ENCODE measurements around the gene ADAMTS15.

GRCh38 chr11:130415731-130416529, 32.5 kb upstream of the ADAMTS15 start:
- no peak for TF ChIP-seq POLR2A (IDR thresholded peaks at IDR 0.05)
- no peak for TF ChIP-seq CTCF (IDR thresholded peaks at IDR 0.05)
- no peak for TF ChIP-seq POLR2AphosphoS5 (IDR thresholded peaks at IDR 0.05)

All from breast epithelium (tissue), 3 donors.